H9 (cell line): ENCODE measurements around the gene PDHB. TPM values are rescaled to one million over a fixed set of nuclear protein-coding genes. Genes with fewer than 3 reads are reported as not detected.

ENCODE experiments used
- DNase-seq: peaks from one replicate; pipeline ENCODE4 v3.0.0-alpha.2; 2017
- H2AFZ ChIP-seq: one replicate; pipeline ENCODE4 v1.6.1; 2013; ENCODE audit warnings: mild to moderate bottlenecking, low read length, control low read depth, moderate library complexity
- H2AK5ac ChIP-seq: 2 replicates; pipeline ENCODE4 v1.6.1; 2013; ENCODE audit warnings: low read length, control low read depth, mixed read lengths; ENCODE audit not compliant: insufficient read length
- H2BK120ac ChIP-seq: one replicate; pipeline ENCODE4 v1.6.1; 2013; ENCODE audit warnings: low read depth, mild to moderate bottlenecking, low read length, control low read depth, inconsistent platforms; ENCODE audit not compliant: poor library complexity, severe bottlenecking
- H2BK12ac ChIP-seq: 2 replicates; pipeline ENCODE4 v1.6.1; 2013; ENCODE audit warnings: low read length, control low read depth, mixed read lengths, low read depth; ENCODE audit not compliant: insufficient read length
- H2BK15ac ChIP-seq: 2 replicates; pipeline ENCODE4 v1.6.1; 2013; ENCODE audit warnings: low read depth, low read length, control low read depth
- H2BK20ac ChIP-seq: one replicate; pipeline ENCODE4 v1.6.1; 2013; ENCODE audit warnings: low read depth, mild to moderate bottlenecking, low read length, control low read depth, inconsistent platforms; ENCODE audit not compliant: poor library complexity, severe bottlenecking
- H2BK5ac ChIP-seq: 2 replicates; pipeline ENCODE4 v1.6.1; 2013; ENCODE audit warnings: low read length, control low read depth, mixed read lengths; ENCODE audit not compliant: insufficient read length
- H3K14ac ChIP-seq: 2 replicates; pipeline ENCODE4 v1.6.1; 2013; ENCODE audit warnings: low read length, control low read depth; ENCODE audit not compliant: insufficient read depth
- H3K18ac ChIP-seq: 2 replicates; pipeline ENCODE4 v1.6.1; 2013; ENCODE audit warnings: low read depth, mild to moderate bottlenecking, mixed read lengths, low read length, control low read depth; ENCODE audit not compliant: insufficient read length
- H3K23ac ChIP-seq: 2 replicates; pipeline ENCODE4 v1.6.1; 2013; ENCODE audit warnings: low read length, control low read depth, mixed read lengths, low read depth; ENCODE audit not compliant: insufficient read length
- H3K23me2 ChIP-seq: 2 replicates; pipeline ENCODE4 v1.6.1; 2013; ENCODE audit warnings: low read depth, mild to moderate bottlenecking, mixed read lengths, low read length, control low read depth; ENCODE audit not compliant: insufficient read length, poor library complexity, severe bottlenecking
- H3K27ac ChIP-seq: 2 replicates; pipeline ENCODE4 v1.5.1; 2013; ENCODE audit warnings: low read length, control low read depth, mixed read lengths, low read depth; ENCODE audit not compliant: insufficient read length
- H3K27me3 ChIP-seq: 2 replicates; pipeline ENCODE4 v1.6.1; 2013; ENCODE audit warnings: low read length, control low read depth, inconsistent platforms; ENCODE audit not compliant: insufficient read depth
- H3K4ac ChIP-seq: 2 replicates; pipeline ENCODE4 v1.6.1; 2013; ENCODE audit warnings: low read depth, mild to moderate bottlenecking, control low read depth, inconsistent platforms, low read length, moderate library complexity
- H3K4me1 ChIP-seq: 2 replicates; pipeline ENCODE4 v1.6.1; 2013; ENCODE audit warnings: low read length, control low read depth, inconsistent platforms; ENCODE audit not compliant: insufficient read depth
- H3K4me2 ChIP-seq: 2 replicates; pipeline ENCODE4 v1.6.1; 2013; ENCODE audit warnings: low read length, control low read depth, mixed read lengths; ENCODE audit not compliant: insufficient read length, insufficient read depth
- H3K56ac ChIP-seq: 2 replicates; pipeline ENCODE4 v1.6.1; 2013; ENCODE audit warnings: low read depth, mild to moderate bottlenecking, mixed read lengths, low read length, control low read depth; ENCODE audit not compliant: insufficient read length
- H3K79me1 ChIP-seq: 2 replicates; pipeline ENCODE4 v1.6.1; 2013; ENCODE audit warnings: low read depth, mild to moderate bottlenecking, moderate library complexity, low read length, control low read depth, inconsistent platforms; ENCODE audit not compliant: insufficient read depth, poor library complexity, severe bottlenecking
- H3K79me2 ChIP-seq: 2 replicates; pipeline ENCODE4 v1.6.1; 2013; ENCODE audit warnings: low read length, control low read depth, inconsistent platforms; ENCODE audit not compliant: insufficient read depth
- H3K9ac ChIP-seq: 2 replicates; pipeline ENCODE4 v1.6.1; 2013; ENCODE audit warnings: low read length, control low read depth, mixed read lengths; ENCODE audit not compliant: insufficient read length; ENCODE audit errors: extremely low read depth
- H3K9me3 ChIP-seq: one replicate; pipeline ENCODE4 v1.6.1; 2013; ENCODE audit warnings: low read depth, low read length, inconsistent platforms; ENCODE audit not compliant: control insufficient read depth
- H3T11ph ChIP-seq: one replicate; pipeline ENCODE4 v1.6.1; 2013; ENCODE audit warnings: mild to moderate bottlenecking, low read length, control low read depth, inconsistent platforms
- H4K20me1 ChIP-seq: one replicate; pipeline ENCODE4 v1.6.1; 2013; ENCODE audit not compliant: control insufficient read depth, insufficient read length, insufficient read depth
- H4K5ac ChIP-seq: 2 replicates; pipeline ENCODE4 v1.6.1; 2013; ENCODE audit warnings: low read depth, mild to moderate bottlenecking, mixed read lengths, low read length, control low read depth; ENCODE audit not compliant: insufficient read length
- H4K8ac ChIP-seq: replicated peaks from 2 replicates; pipeline ENCODE4 v1.6.1; 2013; ENCODE audit warnings: low read length, control low read depth, mixed read lengths, low read depth; ENCODE audit not compliant: insufficient read length
- H4K91ac ChIP-seq: 2 replicates; pipeline ENCODE4 v1.6.1; 2013; ENCODE audit warnings: low read depth, mild to moderate bottlenecking, moderate library complexity, mixed read lengths, low read length, control low read depth; ENCODE audit not compliant: insufficient read length
- H3K27ac Mint-ChIP-seq, 3 experiments: 2 replicates in 2 of 3; 3 replicates in 1 of 3; pipeline ENCODE4 v1.8.0; 2020 to 2021; ENCODE audit warnings: mixed read lengths in 3 of 3, mild to moderate bottlenecking in 1 of 3, moderate library complexity in 1 of 3
- H3K27me3 Mint-ChIP-seq: 2 replicates; pipeline ENCODE4 v1.8.0; 2021; ENCODE audit warnings: low read depth, mild to moderate bottlenecking, moderate library complexity, mixed read lengths
- H3K36me3 Mint-ChIP-seq, 3 experiments: 2 replicates in 2 of 3; 3 replicates in 1 of 3; pipeline ENCODE4 v1.8.0; 2020 to 2021; ENCODE audit warnings: low read depth in 3 of 3, mixed read lengths in 3 of 3; ENCODE audit not compliant: insufficient read depth in 1 of 3
- H3K4me1 Mint-ChIP-seq, 2 experiments: 2 replicates each; pipeline ENCODE4 v1.8.0; 2020; ENCODE audit warnings: mixed read lengths in 2 of 2
- H3K4me3 Mint-ChIP-seq, 2 experiments: 2 replicates in 1 of 2; 3 replicates in 1 of 2; pipeline ENCODE4 v1.8.0; 2020 to 2021; ENCODE audit warnings: mild to moderate bottlenecking in 2 of 2, mixed read lengths in 2 of 2, moderate library complexity in 1 of 2
- H3K9me3 Mint-ChIP-seq, 2 experiments: 2 replicates in 1 of 2; 3 replicates in 1 of 2; pipeline ENCODE4 v1.8.0; 2020; ENCODE audit warnings: mild to moderate bottlenecking in 2 of 2, mixed read lengths in 2 of 2, moderate library complexity in 1 of 2
- WGBS: extraction: QIAGEN DNeasy Blood & Tissue Kit; methylation state at CpG from one replicate; pipeline ENCODE4 v1.1.7; 2013; ENCODE audit warnings: missing lambda C conversion rate, low lambda C conversion rate, mixed read lengths; ENCODE audit not compliant: insufficient read length; ENCODE audit errors: extremely low coverage; 5-methylcytosine and 5-hydroxymethylcytosine counted together
- total RNA-seq: library from RNA; stranded (reverse); gene quantifications from 2 replicates; pipeline ENCODE4 v1.2.1, GENCODE V29; 2021
- TF ChIP-seq, protein P1 (sequence below): fragments of 200-600 bp; sonication (generic); conservative IDR thresholded peaks from 3 replicates; pipeline ENCODE4 v1.8.0; 2021; ENCODE audit warnings: antibody characterized with exemption, mild to moderate bottlenecking

PDHB gene
- total RNA-seq, 1 experiment from 2014 or later = 132 TPM

DNA sequence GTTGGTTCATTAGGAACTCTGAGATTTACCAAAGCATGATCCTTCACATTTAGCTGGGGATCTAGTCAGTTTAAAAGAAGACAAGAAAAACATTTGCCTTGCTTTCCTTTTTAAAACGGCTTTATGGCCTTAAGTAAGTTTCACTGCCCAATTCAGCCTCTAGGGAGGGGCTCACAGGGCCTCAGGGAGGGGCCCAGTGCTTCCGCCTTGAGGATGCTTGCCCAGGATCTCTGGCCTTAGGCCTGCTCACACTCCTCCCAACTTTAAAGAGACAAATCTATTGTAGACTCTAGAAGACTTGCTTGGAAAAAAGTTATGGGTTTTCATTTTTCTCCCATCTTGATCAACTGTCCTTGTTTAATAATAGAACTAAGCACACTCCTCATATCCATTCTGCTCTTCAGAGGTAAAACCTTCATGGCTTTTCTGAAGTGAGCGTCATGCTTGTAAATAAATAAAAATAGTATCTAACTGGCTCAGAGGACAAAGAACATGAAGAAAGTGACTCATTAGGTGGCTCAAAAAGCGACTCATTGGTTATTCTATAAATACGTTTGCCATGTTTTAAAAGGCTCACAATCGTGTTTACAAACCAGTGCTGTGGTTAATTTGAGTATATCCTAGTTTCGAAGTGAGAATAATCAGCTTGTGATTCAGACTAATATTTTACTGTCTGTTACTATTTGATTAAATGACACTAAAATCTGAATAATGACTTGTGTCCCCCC lies 13.7 kb downstream of the PDHB start:
- Histone ChIP-seq H3K27me3 (no peaks in the 10 kb centered on the region), H2BK12ac (no peak overlapping the region), H3K56ac (no peak overlapping the region), H3K9me3 (no peaks in the 10 kb centered on the region), H2BK5ac (no peak overlapping the region), H3K4me2 (no peak overlapping the region), H4K5ac (no peak overlapping the region), H3K79me1 (no peaks in the 10 kb centered on the region), H2AK5ac (no peak overlapping the region), H2BK20ac (no peak overlapping the region), H3K9ac (no peak overlapping the region), H3K4ac (no peak overlapping the region), H2AFZ (no peak overlapping the region), H4K20me1 (peaks cover 3% of the 10 kb centered on the region), H4K8ac (no peak overlapping the region), H4K91ac (no peak overlapping the region), H2BK120ac (no peak overlapping the region), H3K79me2 (no peaks in the 10 kb centered on the region), H3K23ac (no peak overlapping the region), H3K18ac (no peak overlapping the region), H3T11ph (no peak overlapping the region), H3K4me1 (no peaks in the 10 kb centered on the region), H2BK15ac (no peak overlapping the region), H3K14ac (no peak overlapping the region), H3K23me2 (no peaks in the 10 kb centered on the region), H3K27ac (no peak overlapping the region)
- Mint-ChIP-seq H3K4me1 (peaks cover 6 to 10% of the 10 kb centered on the region in 2 experiments), H3K4me3 (no peak overlapping the region), H3K27me3 (no peaks in the 10 kb centered on the region), H3K9me3 (no peaks in the 10 kb centered on the region), H3K27ac (no peak overlapping the region), H3K36me3 (peaks cover 7 to 14% (median 7%) of the 10 kb centered on the region in 3 experiments; a peak in 5 of 7 replicates)
- no CpG with 5 or more reads among the region's 7 CpGs for WGBS
- no peak for DNase-seq
- TF ChIP-seq, protein P1, sequence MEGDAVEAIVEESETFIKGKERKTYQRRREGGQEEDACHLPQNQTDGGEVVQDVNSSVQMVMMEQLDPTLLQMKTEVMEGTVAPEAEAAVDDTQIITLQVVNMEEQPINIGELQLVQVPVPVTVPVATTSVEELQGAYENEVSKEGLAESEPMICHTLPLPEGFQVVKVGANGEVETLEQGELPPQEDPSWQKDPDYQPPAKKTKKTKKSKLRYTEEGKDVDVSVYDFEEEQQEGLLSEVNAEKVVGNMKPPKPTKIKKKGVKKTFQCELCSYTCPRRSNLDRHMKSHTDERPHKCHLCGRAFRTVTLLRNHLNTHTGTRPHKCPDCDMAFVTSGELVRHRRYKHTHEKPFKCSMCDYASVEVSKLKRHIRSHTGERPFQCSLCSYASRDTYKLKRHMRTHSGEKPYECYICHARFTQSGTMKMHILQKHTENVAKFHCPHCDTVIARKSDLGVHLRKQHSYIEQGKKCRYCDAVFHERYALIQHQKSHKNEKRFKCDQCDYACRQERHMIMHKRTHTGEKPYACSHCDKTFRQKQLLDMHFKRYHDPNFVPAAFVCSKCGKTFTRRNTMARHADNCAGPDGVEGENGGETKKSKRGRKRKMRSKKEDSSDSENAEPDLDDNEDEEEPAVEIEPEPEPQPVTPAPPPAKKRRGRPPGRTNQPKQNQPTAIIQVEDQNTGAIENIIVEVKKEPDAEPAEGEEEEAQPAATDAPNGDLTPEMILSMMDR = no peak
